ENCODE measurements around the gene MPPED2.

GRCh38 chr11:30452114-30452513 lies 134.0 kb downstream of the MPPED2 start:
- TF ChIP-seq CTCF (IDR thresholded peaks at IDR 0.05), result no peak
- no peak for TF ChIP-seq POLR2A (IDR thresholded peaks at IDR 0.05)
